AG04449 (cell line): ENCODE results near the gene GADD45GIP1.

ENCODE experiments used
- CTCF ChIA-PET: fragments of 350-600 bp; formaldehyde crosslinking; extraction: SDS; loops from one replicate; lab custom pipeline; 2021; ENCODE audit warnings: antibody characterized with exemption; lab: Yijun Ruan, JAX
- POLR2A ChIA-PET: fragments of 400-600, 350-600 bp; formaldehyde crosslinking; extraction: SDS; loops from one replicate; lab custom pipeline; 2020; ENCODE audit warnings: antibody characterized with exemption, inconsistent platforms; lab: Yijun Ruan, JAX
- DNase-seq: peaks from one replicate; pipeline ENCODE4 v3.0.0-alpha.2; 2010; ENCODE audit warnings: low read depth, low spot score
- H3K4me3 ChIP-seq: 2 replicates; pipeline ENCODE4 v1.5.1; 2011; ENCODE audit warnings: low read depth, mild to moderate bottlenecking, control low read depth, low read length
- CTCF ChIP-seq: IDR thresholded peaks from one replicate; pipeline ENCODE4 v1.5.1; 2011; ENCODE audit warnings: mild to moderate bottlenecking, moderate library complexity, low read length, control low read depth, inconsistent platforms; ENCODE audit not compliant: insufficient read depth; ENCODE audit errors: missing control alignments

GADD45GIP1 gene

DNA sequence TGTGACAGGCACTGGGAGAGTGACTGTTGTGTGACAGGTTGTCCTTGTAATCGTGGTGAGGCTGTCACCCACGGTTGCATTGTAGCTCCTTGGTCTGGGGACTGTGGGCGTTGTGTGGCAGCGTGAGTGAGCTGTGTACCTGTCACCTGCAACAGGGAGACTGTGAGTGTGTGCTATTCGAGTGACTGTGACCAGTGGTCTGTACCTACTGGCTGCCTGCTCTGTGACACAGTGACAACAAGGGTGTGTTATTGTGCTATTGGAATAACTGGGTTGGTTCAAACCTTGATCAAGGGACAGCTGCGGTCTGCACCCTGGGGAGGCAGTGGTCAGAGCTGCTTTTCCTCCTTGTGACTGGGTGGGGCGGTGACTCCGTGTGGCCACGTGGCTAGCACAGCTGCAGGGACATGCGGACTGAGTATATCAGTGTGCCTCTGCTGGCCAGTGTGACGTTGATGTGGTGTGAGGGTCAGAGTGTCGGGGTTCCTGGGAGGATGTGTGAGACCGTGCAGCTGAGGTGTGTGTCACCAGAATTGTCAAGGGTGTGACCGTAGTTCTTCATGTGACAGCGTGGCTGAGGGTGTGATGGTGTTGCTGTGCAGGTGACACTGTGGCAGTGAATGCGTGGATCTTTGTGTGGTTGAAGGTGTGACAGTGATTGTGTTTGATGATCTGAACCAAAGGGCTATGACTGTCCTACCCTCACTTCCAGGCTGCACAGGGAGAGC lies 28.2 kb upstream of the GADD45GIP1 start:
- DNase-seq, result no peak
- TF ChIP-seq CTCF, result no peak
- H3K4me3 ChIP-seq, result no peak overlapping the region
- POLR2A ChIA-PET, result interaction anchor here (0.6 to 1.1 kb wide), 2 partner anchors 21 to 143 kb away, joined by 3 read pairs; no protein-coding TSS in a partner anchor
- CTCF ChIA-PET, result interaction anchor here (1.0 to 14.7 kb wide), 15 partner anchors 8 to 121 kb away, joined by 3 to 573 read pairs (median 5); no protein-coding TSS in a partner anchor

DNA sequence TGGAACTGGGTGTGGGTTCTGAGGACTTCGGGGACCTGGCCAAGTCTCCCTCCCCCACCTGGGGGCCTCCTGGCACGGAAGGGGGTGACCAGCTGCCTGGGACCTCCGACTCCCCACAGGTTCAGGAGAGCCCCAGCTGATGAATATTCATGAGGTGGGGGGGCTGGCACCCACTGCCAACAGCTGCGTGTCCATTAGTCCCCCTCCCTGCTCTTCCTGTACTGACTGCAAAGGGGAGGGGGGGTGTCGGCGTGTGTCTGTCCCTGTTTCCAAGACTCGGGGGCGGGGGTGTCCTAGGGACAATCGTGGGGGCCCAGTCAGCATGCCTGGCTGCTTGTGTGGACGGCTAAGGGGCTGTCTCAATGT lies 27.6 kb upstream of the GADD45GIP1 start:
- no peak overlapping the region for H3K4me3 ChIP-seq
- CTCF ChIA-PET, result interaction anchor here (1.0 to 14.7 kb wide), 13 partner anchors 8 to 120 kb away, joined by 3 to 573 read pairs (median 5); no protein-coding TSS in a partner anchor
- POLR2A ChIA-PET, result no interaction called here
- TF ChIP-seq CTCF, result no peak
- DNase-seq, result no peak

DNA sequence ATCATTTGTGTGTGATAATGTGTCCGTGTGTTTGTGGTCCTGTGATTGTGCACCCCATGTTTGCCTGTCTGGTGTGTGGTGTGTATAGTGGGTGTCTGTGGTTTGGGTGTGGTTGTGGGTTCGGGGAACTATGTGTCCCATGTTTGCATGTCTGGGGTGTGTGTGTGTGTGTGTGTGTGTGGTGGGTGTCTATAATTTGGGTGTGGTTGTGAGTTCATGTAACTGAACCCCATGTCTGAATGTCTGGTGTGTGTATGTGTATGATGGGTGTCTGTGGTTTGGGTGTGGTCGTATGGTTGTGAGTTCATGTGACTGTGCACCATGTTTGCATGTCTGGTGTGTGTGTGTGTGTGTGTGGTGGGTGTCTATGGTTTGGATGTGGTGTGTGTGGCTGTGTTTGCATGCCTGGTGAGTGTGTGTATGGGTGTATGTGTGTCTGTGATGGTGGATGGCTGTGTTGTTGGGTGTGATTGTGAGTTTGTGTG lies 27.2 kb upstream of the GADD45GIP1 start:
- H3K4me3 ChIP-seq, result no peak overlapping the region
- POLR2A ChIA-PET, result no interaction called here
- CTCF ChIA-PET, result interaction anchor here (0.6 to 14.7 kb wide), 16 partner anchors 8 to 135 kb away, joined by 3 to 573 read pairs (median 4); no protein-coding TSS in a partner anchor
- no peak for DNase-seq
- TF ChIP-seq CTCF, result no peak

DNA sequence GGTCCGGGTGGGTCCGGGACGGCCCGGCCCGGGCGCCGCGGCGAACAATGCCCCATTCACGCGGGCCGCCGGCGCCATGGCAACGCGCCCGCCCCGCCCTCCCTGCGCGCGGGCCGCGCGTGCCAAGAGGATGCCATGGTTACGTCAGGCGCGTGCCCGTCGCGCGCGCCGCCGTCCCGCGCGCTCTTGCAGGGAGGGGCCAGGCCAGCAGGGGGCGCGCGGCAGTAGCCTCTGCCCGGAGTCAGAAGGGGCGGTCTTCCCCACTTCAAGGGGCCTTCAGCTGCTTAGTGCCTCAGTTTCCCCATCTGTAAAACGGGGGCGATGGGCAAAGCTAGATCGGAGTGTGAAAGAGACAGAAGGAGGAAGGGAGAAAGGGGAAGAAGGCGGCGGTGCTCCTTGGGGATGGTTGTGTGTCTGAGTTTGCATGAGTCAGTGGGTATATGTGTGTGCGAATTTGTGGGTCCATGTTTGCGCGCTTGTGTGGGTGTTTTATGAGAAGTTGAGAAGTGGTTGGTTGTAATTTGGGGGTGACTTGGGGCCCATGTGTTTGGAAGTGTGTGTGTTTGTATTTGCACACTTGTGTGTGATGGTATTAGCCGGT lies 26.6 kb upstream of the GADD45GIP1 start:
- CTCF ChIA-PET, result interaction anchor here (0.6 to 14.7 kb wide), 19 partner anchors 9 to 294 kb away, joined by 3 to 573 read pairs (median 5); no protein-coding TSS in a partner anchor
- POLR2A ChIA-PET, result no interaction called here
- H3K4me3 ChIP-seq, result peak overlapping the region; percentile 52
- peak; percentile 87 for TF ChIP-seq CTCF
- DNase-seq, result no peak

GRCh38 chr19:12983091-12983490 lies 26.1 kb upstream of the GADD45GIP1 start:
- POLR2A ChIA-PET, result no interaction called here
- CTCF ChIA-PET, result interaction anchor here (0.6 to 14.7 kb wide), 16 partner anchors 9 to 295 kb away, joined by 3 to 573 read pairs (median 4); no protein-coding TSS in a partner anchor
- no peak for DNase-seq
- no peak for TF ChIP-seq CTCF
- H3K4me3 ChIP-seq, result peak overlapping the region; percentile 52

DNA sequence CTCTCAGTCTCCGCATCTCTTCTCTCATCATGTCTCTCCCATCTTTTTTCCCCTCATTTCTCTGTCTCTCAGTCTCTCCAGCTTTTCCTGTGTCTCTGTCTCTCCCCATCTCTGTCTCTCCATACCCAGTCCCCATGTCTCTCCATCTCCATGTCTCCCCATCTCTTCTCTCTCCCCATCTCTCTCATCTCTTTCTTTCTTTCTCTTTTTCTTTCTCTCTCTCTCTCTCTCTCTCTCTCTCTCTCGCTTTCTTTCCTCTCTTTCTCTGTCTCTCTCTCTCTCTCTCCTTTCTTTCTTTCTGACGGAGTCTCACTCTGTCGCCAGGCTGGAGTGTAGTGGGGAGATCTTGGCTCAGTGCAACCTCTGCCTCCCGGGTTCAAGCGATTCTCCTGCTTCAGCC lies 25.6 kb upstream of the GADD45GIP1 start:
- no peak for TF ChIP-seq CTCF
- DNase-seq, result no peak
- ChIA-PET CTCF (interaction anchor here (0.6 to 14.7 kb wide), 14 partner anchors 10 to 280 kb away, joined by 3 to 573 read pairs (median 4); no protein-coding TSS in a partner anchor), POLR2A (no interaction called here)
- H3K4me3 ChIP-seq, result no peak overlapping the region
